SK-N-SH (cell line): ENCODE data around the gene LPCAT1. TPM values are rescaled to one million over a fixed set of nuclear protein-coding genes. Genes with fewer than 3 reads are reported as not detected.

Experiments
- CTCF ChIA-PET: fragments of 300-600, 350-600 bp; formaldehyde crosslinking; extraction: SDS; loops from one replicate; lab custom pipeline; 2021; lab: Yijun Ruan, JAX
- POLR2A ChIA-PET: fragments of 350-600 bp; sonication (Branson Sonifier 250); formaldehyde crosslinking; extraction: SDS; loops from one replicate; lab custom pipeline; 2020; ENCODE audit warnings: antibody characterized with exemption, inconsistent platforms; lab: Yijun Ruan, JAX
- DNase-seq: peaks from one replicate; pipeline ENCODE4 v3.0.0; 2012
- H2AFZ ChIP-seq: fragments of 200-600 bp; sonication (generic); 2 replicates; pipeline ENCODE4 v1.8.1; 2016; ENCODE audit warnings: antibody characterized with exemption, mild to moderate bottlenecking, low read depth
- H3F3A ChIP-seq: fragments of 200-600 bp; sonication (generic); replicated peaks from 2 replicates; pipeline ENCODE3; 2016; ENCODE audit warnings: antibody characterized with exemption, mild to moderate bottlenecking; ENCODE audit not compliant: insufficient read depth
- H3K27ac ChIP-seq, 2 experiments: fragments of 200-500 bp in 1 of 2; fragments of 200-600 bp in 1 of 2; sonication (Bioruptor generic) in 1 of 2; sonication (generic), shearing (Covaris generic) in 1 of 2; 2 replicates each; pipeline versions ENCODE4 v1.5.1 to v1.6.1; 2014 to 2016; ENCODE audit warnings: low read depth in 2 of 2, inconsistent platforms in 1 of 2, low read length in 1 of 2, mild to moderate bottlenecking in 1 of 2, mixed read lengths in 1 of 2
- H3K27me3 ChIP-seq: fragments of 200-600 bp; sonication (generic), shearing (Covaris generic); 2 replicates; pipeline ENCODE4 v1.6.1; 2016; ENCODE audit warnings: mixed run types; ENCODE audit not compliant: insufficient read depth
- H3K36me3 ChIP-seq, 2 experiments: fragments of 200-500 bp in 1 of 2; fragments of 200-600 bp in 1 of 2; sonication (Bioruptor generic) in 1 of 2; sonication (generic) in 1 of 2; replicated peaks in 1 of 2; 2 replicates each; pipeline versions ENCODE3 to v1.5.1; 2014 to 2016; ENCODE audit warnings: low read length in 1 of 2, mild to moderate bottlenecking in 1 of 2; ENCODE audit not compliant: insufficient read depth in 2 of 2, control insufficient read depth in 1 of 2
- H3K4me1 ChIP-seq, 2 experiments: fragments of 200-500 bp in 1 of 2; fragments of 200-600 bp in 1 of 2; sonication (Bioruptor generic) in 1 of 2; sonication (generic), shearing (Covaris generic) in 1 of 2; 2 replicates each; pipeline versions ENCODE4 v1.5.1 to v1.6.1; 2014 to 2016; ENCODE audit warnings: low read depth in 1 of 2, low read length in 1 of 2, mixed run types in 1 of 2; ENCODE audit not compliant: insufficient read depth in 2 of 2, control insufficient read depth in 1 of 2
- H3K4me2 ChIP-seq: fragments of 200-600 bp; sonication (generic), shearing (Covaris generic); 2 replicates; pipeline ENCODE4 v1.6.1; 2017; ENCODE audit warnings: mixed run types
- H3K4me3 ChIP-seq, 2 experiments: fragments of 200-500 bp in 1 of 2; fragments of 200-600 bp in 1 of 2; sonication (Bioruptor generic) in 1 of 2; sonication (generic), shearing (Covaris generic) in 1 of 2; 2 replicates each; pipeline versions ENCODE4 v1.5.1 to v1.8.1; 2014 to 2016; ENCODE audit warnings: low read depth in 2 of 2, inconsistent platforms in 1 of 2, low read length in 1 of 2, mild to moderate bottlenecking in 1 of 2, mixed read lengths in 1 of 2, moderate library complexity in 1 of 2
- H3K79me2 ChIP-seq: fragments of 200-600 bp; sonication (generic); 2 replicates; pipeline ENCODE4 v1.8.1; 2017; ENCODE audit warnings: mild to moderate bottlenecking; ENCODE audit not compliant: insufficient read depth
- H3K9ac ChIP-seq: fragments of 200-600 bp; sonication (generic); 2 replicates; pipeline ENCODE4 v1.6.1; 2017; ENCODE audit warnings: mixed run types
- H3K9me2 ChIP-seq: fragments of 200-600 bp; sonication (generic); 2 replicates; pipeline ENCODE4 v1.6.1; 2017; ENCODE audit warnings: mixed run types
- H3K9me3 ChIP-seq: fragments of 200-600 bp; sonication (generic); 2 replicates; pipeline ENCODE4 v1.6.1; 2017; ENCODE audit warnings: mixed run types, mild to moderate bottlenecking, moderate library complexity
- H4K20me1 ChIP-seq: fragments of 200-600 bp; sonication (generic); 2 replicates; pipeline ENCODE4 v1.6.1; 2017; ENCODE audit warnings: mild to moderate bottlenecking, mixed run types; ENCODE audit not compliant: insufficient read depth
- CHD2 ChIP-seq: fragments of 150-350 bp; IDR thresholded peaks from 2 replicates; pipeline ENCODE4 v1.6.1; 2018; ENCODE audit warnings: low read length; ENCODE audit not compliant: partially characterized antibody
- CTCF ChIP-seq: fragments of 200-600 bp; sonication (generic); IDR thresholded peaks from 2 replicates; pipeline ENCODE4 v1.6.1; 2017; ENCODE audit warnings: antibody characterized with exemption, mild to moderate bottlenecking, moderate library complexity
- ELF1 ChIP-seq: IDR thresholded peaks from 2 replicates; pipeline ENCODE4 v1.4.0; 2012
- EP300 ChIP-seq, 2 experiments: IDR thresholded peaks; 2 replicates each; pipeline versions ENCODE4 v1.4.0 to v1.6.1; 2012; ENCODE audit warnings: borderline replicate concordance in 1 of 2, low read depth in 1 of 2, low read length in 1 of 2
- JUND ChIP-seq: IDR thresholded peaks from 2 replicates; pipeline ENCODE4 v1.4.0; 2012
- NFIC ChIP-seq: IDR thresholded peaks from 2 replicates; pipeline ENCODE4 v1.4.0; 2012; ENCODE audit warnings: borderline replicate concordance
- PBX3 ChIP-seq: IDR thresholded peaks from 2 replicates; pipeline ENCODE4; 2012
- RAD21 ChIP-seq: IDR thresholded peaks from 2 replicates; pipeline ENCODE4 v1.6.1; 2012; ENCODE audit warnings: mild to moderate bottlenecking, low read length
- RCOR1 ChIP-seq: fragments of 150-350 bp; IDR thresholded peaks from 2 replicates; pipeline ENCODE4 v1.6.1; 2017; ENCODE audit warnings: antibody characterized with exemption, low read length
- SMC3 ChIP-seq: IDR thresholded peaks from 2 replicates; pipeline ENCODE4 v1.6.1; 2012; ENCODE audit warnings: low read depth, low read length, improper control_type of control experiment
- TEAD4 ChIP-seq: IDR thresholded peaks from 2 replicates; pipeline ENCODE4 v1.4.0; 2012; ENCODE audit warnings: mild to moderate bottlenecking, borderline replicate concordance; ENCODE audit not compliant: insufficient read depth
- USF2 ChIP-seq: fragments of 150-350 bp; IDR thresholded peaks from 2 replicates; pipeline ENCODE4 v1.6.1; 2017; ENCODE audit warnings: antibody characterized with exemption, low read length, low read depth, borderline replicate concordance
- YY1 ChIP-seq: IDR thresholded peaks from 2 replicates; pipeline ENCODE4 v1.4.0; 2012; ENCODE audit warnings: low read depth, mild to moderate bottlenecking
- WGBS: methylation state at CpG from one replicate; pipeline ENCODE4 v1.1.6; 2017; ENCODE audit warnings: low lambda C conversion rate; 5-methylcytosine and 5-hydroxymethylcytosine counted together
- polyA plus RNA-seq, 3 experiments: library from polyadenylated mRNA; depleted of rRNA; stranded (reverse); fragments of >200 nt; gene quantifications; 2 replicates each; pipeline ENCODE4 v1.2.3, GENCODE V29; 2012

The LPCAT1 gene
- polyA plus RNA-seq, 1 of the 3 experiments (the other 2 are of a cell fraction): 42.3 TPM

GRCh38 chr5:1471997-1472963 lies 51.5 kb downstream of the LPCAT1 start:
- no peak overlapping the region for H3K27ac ChIP-seq
- H3F3A ChIP-seq: peaks cover 10% of the 10 kb centered on the region
- WGBS: 92% methylated on average over 11 of the region's 27 CpGs
- 0 out of 2 replicates have a peak, but pooled peaks cover 8% of the 10 kb centered on the region for H4K20me1 ChIP-seq
- TF ChIP-seq SMC3 (no peak), CTCF (no peak), PBX3 (no peak), NFIC (no peak), EP300 (IDR thresholded peaks at IDR 0.05; ENCODE audit: borderline replicate concordance in 1 of 2, low read depth in 1 of 2, low read length in 1 of 2) (no peak), RAD21 (no peak), TEAD4 (no peak), ELF1 (no peak), USF2 (no peak), CHD2 (no peak), JUND (no peak), YY1 (no peak), RCOR1 (no peak)
- peaks cover 0 to 8% of the 10 kb centered on the region in 2 experiments; a peak in 1 of 4 replicates for H3K4me1 ChIP-seq
- no peaks in the 10 kb centered on the region for H3K9me3 ChIP-seq
- no peaks in the 10 kb centered on the region for H3K79me2 ChIP-seq
- no peaks in the 10 kb centered on the region for H3K9me2 ChIP-seq
- POLR2A ChIA-PET: no interaction called here
- H3K4me2 ChIP-seq: no peak overlapping the region
- H3K27me3 ChIP-seq: no peaks in the 10 kb centered on the region
- H2AFZ ChIP-seq: no peak overlapping the region
- CTCF ChIA-PET: no interaction called here
- no peak overlapping the region for H3K9ac ChIP-seq
- peaks cover 5 to 46% of the 10 kb centered on the region in 2 experiments for H3K36me3 ChIP-seq
- DNase-seq: no peak
- H3K4me3 ChIP-seq: no peak overlapping the region
